Left lung (tissue), 10 donors: ENCODE measurements around the gene PCDHB2. TPM values are rescaled to one million over a fixed set of nuclear protein-coding genes. Genes with fewer than 3 reads are reported as not detected.
"Not testable (repeated sequence)": the region's sequence is repeated elsewhere in the genome, so short reads cannot be mapped to it uniquely, and the experiment has no call there.

ENCODE experiments used
- ATAC-seq: fragments of 200-7000 bp; cut with Tn5 transposase; one replicate; pipeline ENCODE4 v1.9.1; 2020; ENCODE audit warnings: moderate library complexity
- DNase-seq, 4 donors: peaks; one replicate each; pipeline ENCODE4 v3.0.0-alpha.2; 2013 to 2020
- H3K27ac ChIP-seq, 2 donors: fragments of 200-600 bp; sonication (generic) in 1 of 2; one replicate each; pipeline versions ENCODE4 v1.5.0 to v1.8.0; 2020 to 2021
- H3K27me3 ChIP-seq, 2 donors: fragments of 200-600 bp; sonication (generic) in 1 of 2; one replicate each; pipeline versions ENCODE4 v1.5.0 to v1.8.0; 2020 to 2021
- H3K36me3 ChIP-seq, 2 donors: fragments of 200-600 bp; sonication (generic) in 1 of 2; one replicate each; pipeline versions ENCODE4 v1.5.0 to v1.8.0; 2020 to 2021
- H3K4me1 ChIP-seq, 2 donors: fragments of 200-600 bp; one replicate each; pipeline ENCODE4 v1.8.0; 2021
- H3K4me3 ChIP-seq, 2 donors: fragments of 200-600 bp; sonication (generic) in 1 of 2; one replicate each; pipeline versions ENCODE4 v1.5.0 to v1.8.0; 2020 to 2021; ENCODE audit warnings: mild to moderate bottlenecking in 1 of 2
- H3K9me3 ChIP-seq, 2 donors: fragments of 200-600 bp; sonication (generic) in 1 of 2; one replicate each; pipeline versions ENCODE4 v1.5.0 to v1.8.0; 2020 to 2021
- intact Hi-C, 2 donors: fragments of 100-400 bp; cut with DNase I; formaldehyde crosslinking; loops; one replicate each; pipeline versions ENCODE4 v1.11.2 to v1.14.2; 2022
- polyA plus RNA-seq, 6 donors: library from polyadenylated mRNA; unstranded; fragments of 120-200 nt; gene quantifications; one replicate each; pipeline ENCODE4 v1.2.1, GENCODE V29; 2013; ENCODE audit not compliant: insufficient read length in 6 of 6
- total RNA-seq, 2 donors: library from RNA; stranded (reverse); fragmentation: NEBNext Ultra II Directional; extraction: Animal tissue kit (Norgen Biotek cat#: 25700); gene quantifications; one replicate each; pipeline ENCODE4 v1.2.1, GENCODE V29; 2021
- TF ChIP-seq, protein P1 (sequence below), 2 donors: fragments of 200-600 bp; sonication (generic) in 1 of 2; IDR thresholded peaks; one replicate each; pipeline versions ENCODE4 v1.5.0 to v1.8.0; 2021; ENCODE audit warnings: antibody characterized with exemption in 2 of 2
- donor health status: DM: no; HTN: yes; CAD: no.
- donor health status: DM: no; HTN: no; CAD: no.

PCDHB2 gene
- total and polyA plus RNA-seq, 8 donors = 3.6 to 12.5 (median 7.7) TPM

DNA sequence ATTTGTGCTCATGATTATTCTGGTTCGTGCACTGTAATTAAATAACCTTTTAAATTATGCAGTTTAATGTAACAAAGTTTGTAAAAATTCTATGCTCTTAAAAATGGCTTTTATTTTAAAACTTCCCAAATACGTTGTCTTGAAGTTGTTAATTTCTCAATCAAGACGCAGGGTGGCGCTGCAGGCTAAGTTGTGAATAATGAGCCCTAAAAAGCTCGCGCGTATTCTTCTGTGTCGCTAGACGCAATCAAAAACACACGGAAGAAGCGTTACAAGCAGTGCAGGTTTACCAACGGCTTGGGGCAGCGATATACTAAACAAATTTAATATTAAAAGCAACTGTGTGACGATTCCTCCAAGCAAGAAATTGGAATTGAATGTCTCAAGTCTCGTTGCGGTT, 27.1 kb downstream of the PCDHB2 start, which contains the start of gene PCDHB4:
PCDHB4 (plus strand) TSS at position 256 of the 400 bp plus-strand sequence. CDS start 181 bp downstream, outside the sequence.
- ATAC-seq (no peak), DNase-seq (peak in 1 of 4 donors; percentile 36)
- TF ChIP-seq, protein P1, sequence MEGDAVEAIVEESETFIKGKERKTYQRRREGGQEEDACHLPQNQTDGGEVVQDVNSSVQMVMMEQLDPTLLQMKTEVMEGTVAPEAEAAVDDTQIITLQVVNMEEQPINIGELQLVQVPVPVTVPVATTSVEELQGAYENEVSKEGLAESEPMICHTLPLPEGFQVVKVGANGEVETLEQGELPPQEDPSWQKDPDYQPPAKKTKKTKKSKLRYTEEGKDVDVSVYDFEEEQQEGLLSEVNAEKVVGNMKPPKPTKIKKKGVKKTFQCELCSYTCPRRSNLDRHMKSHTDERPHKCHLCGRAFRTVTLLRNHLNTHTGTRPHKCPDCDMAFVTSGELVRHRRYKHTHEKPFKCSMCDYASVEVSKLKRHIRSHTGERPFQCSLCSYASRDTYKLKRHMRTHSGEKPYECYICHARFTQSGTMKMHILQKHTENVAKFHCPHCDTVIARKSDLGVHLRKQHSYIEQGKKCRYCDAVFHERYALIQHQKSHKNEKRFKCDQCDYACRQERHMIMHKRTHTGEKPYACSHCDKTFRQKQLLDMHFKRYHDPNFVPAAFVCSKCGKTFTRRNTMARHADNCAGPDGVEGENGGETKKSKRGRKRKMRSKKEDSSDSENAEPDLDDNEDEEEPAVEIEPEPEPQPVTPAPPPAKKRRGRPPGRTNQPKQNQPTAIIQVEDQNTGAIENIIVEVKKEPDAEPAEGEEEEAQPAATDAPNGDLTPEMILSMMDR (IDR thresholded peaks at IDR 0.05) = no peak
- Histone ChIP-seq H3K4me1 (no peaks in the 10 kb centered on the region), H3K9me3 (peaks cover 0 to 42% of the 10 kb centered on the region in 2 donors), H3K36me3 (no peaks in the 10 kb centered on the region), H3K27me3 (peaks cover 0 to 38% of the 10 kb centered on the region in 2 donors), H3K27ac (no peak within 1 kb of the TSS), H3K4me3 (peak within 1 kb of the TSS in 1 of 2 donors; percentile 11)
- intact Hi-C loops = no loop called here

DNA sequence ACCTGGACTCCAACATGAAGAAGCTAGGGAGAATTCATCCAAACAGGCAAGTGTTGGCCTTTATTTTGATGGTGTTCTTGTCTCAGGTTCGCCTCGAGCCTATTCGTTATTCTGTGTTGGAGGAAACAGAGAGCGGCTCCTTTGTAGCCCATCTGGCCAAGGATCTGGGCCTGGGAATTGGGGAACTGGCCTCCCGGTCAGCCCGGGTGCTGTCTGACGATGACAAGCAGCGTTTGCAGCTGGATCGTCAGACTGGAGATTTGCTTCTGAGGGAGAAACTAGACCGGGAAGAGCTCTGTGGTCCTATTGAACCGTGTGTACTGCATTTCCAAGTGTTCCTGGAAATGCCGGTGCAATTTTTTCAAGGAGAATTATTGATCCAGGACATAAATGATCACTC, 27.6 kb downstream of the PCDHB2 start:
- ATAC-seq (no peak), DNase-seq (no peak)
- Histone ChIP-seq H3K4me3 (peak overlapping the region in 1 of 2 donors; percentile 11), H3K27ac (no peak overlapping the region), H3K36me3 (no peaks in the 10 kb centered on the region), H3K27me3 (peaks cover 0 to 38% of the 10 kb centered on the region in 2 donors), H3K4me1 (no peaks in the 10 kb centered on the region), H3K9me3 (peaks cover 0 to 38% of the 10 kb centered on the region in 2 donors)
- TF ChIP-seq, protein P1 (IDR thresholded peaks at IDR 0.05) = no peak
- intact Hi-C loops = no loop called here

DNA sequence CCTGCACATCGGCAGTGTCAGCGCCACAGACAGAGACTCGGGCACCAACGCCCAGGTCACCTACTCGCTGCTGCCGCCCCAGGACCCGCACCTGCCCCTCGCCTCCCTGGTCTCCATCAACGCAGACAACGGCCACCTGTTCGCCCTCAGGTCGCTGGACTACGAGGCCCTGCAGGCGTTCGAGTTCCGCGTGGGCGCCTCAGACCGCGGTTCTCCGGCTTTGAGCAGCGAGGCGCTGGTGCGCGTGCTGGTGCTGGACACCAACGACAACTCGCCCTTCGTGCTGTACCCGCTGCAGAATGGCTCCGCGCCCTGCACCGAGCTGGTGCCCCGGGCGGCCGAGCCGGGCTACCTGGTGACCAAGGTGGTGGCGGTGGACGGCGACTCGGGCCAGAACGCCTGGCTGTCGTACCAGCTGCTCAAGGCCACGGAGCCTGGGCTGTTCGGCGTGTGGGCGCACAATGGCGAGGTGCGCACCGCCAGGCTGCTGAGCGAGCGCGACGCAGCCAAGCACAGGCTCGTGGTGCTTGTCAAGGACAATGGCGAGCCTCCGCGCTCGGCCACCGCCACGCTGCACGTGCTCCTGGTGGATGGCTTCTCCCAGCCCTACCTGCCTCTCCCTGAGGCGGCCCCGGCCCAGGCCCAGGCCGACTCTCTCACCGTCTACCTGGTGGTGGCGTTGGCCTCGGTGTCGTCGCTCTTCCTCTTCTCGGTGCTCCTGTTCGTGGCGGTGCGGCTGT, 29.2 kb downstream of the PCDHB2 start:
- H3K4me1 ChIP-seq, intact Hi-C loops, H3K36me3 ChIP-seq, H3K4me3 ChIP-seq, ATAC-seq, H3K27ac ChIP-seq: not testable (repeated sequence)
- Histone ChIP-seq H3K9me3 (peaks cover 0 to 30% of the 10 kb centered on the region in 2 donors), H3K27me3 (peaks cover 0 to 38% of the 10 kb centered on the region in 2 donors)
- DNase-seq = peak in 1 of 4 donors; percentile 62

DNA sequence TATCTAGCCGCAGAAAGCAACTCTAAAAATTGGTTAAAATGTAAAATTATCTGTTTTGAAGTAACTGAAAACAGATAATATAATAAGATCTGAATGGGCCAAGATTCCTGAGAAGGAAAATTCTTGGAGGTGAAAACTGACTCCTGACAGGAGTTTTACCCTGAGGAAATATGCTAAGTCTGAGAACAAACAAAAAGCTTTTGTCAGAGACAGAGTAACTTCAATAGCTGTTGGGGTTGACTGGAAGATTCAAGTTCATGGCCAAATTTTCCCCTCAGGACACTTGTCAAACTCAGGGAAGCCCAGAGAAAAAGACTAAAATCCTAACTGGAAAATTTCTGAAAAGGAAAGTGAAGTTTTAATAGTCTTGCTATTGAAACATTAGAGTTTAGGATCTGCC, 32.9 kb downstream of the PCDHB2 start:
- Histone ChIP-seq H3K27me3 (peaks cover 0 to 20% of the 10 kb centered on the region in 2 donors), H3K4me3 (no peak overlapping the region), H3K36me3 (no peaks in the 10 kb centered on the region), H3K27ac (no peak overlapping the region), H3K9me3 (peaks cover 0 to 38% of the 10 kb centered on the region in 2 donors), H3K4me1 (no peaks in the 10 kb centered on the region)
- TF ChIP-seq, protein P1 (IDR thresholded peaks at IDR 0.05) = no peak
- intact Hi-C loops = no loop called here
- no peak for DNase-seq
- no peak for ATAC-seq

DNA sequence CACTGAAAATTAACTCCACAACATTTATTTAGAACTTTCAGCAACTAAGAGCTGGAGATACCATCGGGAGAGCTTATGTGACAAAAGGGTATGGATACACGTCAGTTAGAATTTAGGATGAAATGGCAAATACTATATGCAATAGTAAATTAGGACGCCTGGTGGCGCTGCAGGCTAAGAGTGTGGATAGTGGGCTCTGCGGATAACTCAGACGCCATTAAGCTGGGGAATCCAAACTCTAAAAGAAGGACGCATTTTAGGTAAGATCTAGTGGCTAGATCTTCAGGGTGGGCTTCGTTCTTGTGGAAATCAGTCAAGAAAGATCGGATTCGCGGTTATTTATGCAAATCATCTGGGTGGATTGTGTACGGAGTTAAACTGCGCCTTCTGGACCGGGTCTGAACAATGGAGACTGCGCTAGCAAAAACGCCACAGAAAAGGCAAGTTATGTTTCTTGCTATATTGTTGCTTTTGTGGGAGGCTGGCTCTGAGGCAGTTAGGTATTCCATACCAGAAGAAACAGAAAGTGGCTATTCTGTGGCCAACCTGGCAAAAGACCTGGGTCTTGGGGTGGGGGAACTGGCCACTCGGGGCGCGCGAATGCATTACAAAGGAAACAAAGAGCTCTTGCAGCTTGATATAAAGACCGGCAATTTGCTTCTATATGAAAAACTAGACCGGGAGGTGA, 40.8 kb downstream of the PCDHB2 start, which contains the start of gene PCDHB5:
PCDHB5 (plus strand) TSS at position 177 of the 688 bp plus-strand sequence; CDS start at position 406, 229 bp downstream.
- DNase-seq (peak in 2 of 4 donors; percentile 39 to 48), ATAC-seq (peak; percentile 74)
- Histone ChIP-seq H3K27ac (no peak within 1 kb of the TSS), H3K27me3 (peaks cover 0 to 11% of the 10 kb centered on the region in 2 donors), H3K9me3 (peaks cover 0 to 82% of the 10 kb centered on the region in 2 donors), H3K4me1 (no peaks in the 10 kb centered on the region), H3K36me3 (no peaks in the 10 kb centered on the region), H3K4me3 (peak within 1 kb of the TSS; percentile 12 to 19)
- TF ChIP-seq, protein P1 (IDR thresholded peaks at IDR 0.05) = peak in 1 of 2 donors; percentile 22
- intact Hi-C loops = no loop called here
